H1 (cell line): ENCODE measurements around the gene ARGLU1. TPM values are rescaled to one million over a fixed set of nuclear protein-coding genes. Genes with fewer than 3 reads are reported as not detected.

Experiments
- FOSL1 ChIP-seq: IDR thresholded peaks from 2 replicates; pipeline ENCODE4 v1.6.1; 2011; ENCODE audit warnings: mild to moderate bottlenecking, low read depth, low read length, moderate library complexity; ENCODE audit not compliant: insufficient read depth
- GABPA ChIP-seq: IDR thresholded peaks from 2 replicates; pipeline ENCODE4 v1.6.1; 2011; ENCODE audit warnings: mild to moderate bottlenecking, low read length, moderate library complexity, borderline replicate concordance; ENCODE audit not compliant: insufficient read depth
- KDM4A ChIP-seq: IDR thresholded peaks from one replicate; pipeline ENCODE4 v1.7.1; 2012; ENCODE audit warnings: low read depth, mild to moderate bottlenecking, moderate library complexity, low read length, inconsistent platforms; ENCODE audit not compliant: severe bottlenecking
- TAF7 ChIP-seq: optimal IDR thresholded peaks from 2 replicates; pipeline ENCODE3; 2011; ENCODE audit warnings: low read depth, mild to moderate bottlenecking, inconsistent platforms, low read length, moderate library complexity, borderline replicate concordance
- polyA plus RNA-seq, 7 experiments: library from polyadenylated mRNA; depleted of rRNA in 3 of 7; stranded (reverse) in 5 of 7; unstranded in 2 of 7; fragments of >200 nt in 5 of 7; fragments of 200-250 nt in 2 of 7; gene quantifications; 1 replicate in 5 of 7; 2 replicates in 1 of 7; 4 replicates in 1 of 7; pipeline versions ENCODE4 v1.2.1 to v1.2.3, GENCODE V29; 2011 to 2013; ENCODE audit warnings: missing spikeins in 2 of 7, mixed read lengths in 2 of 7
- total RNA-seq: library from RNA; stranded (reverse); fragmentation: NEBNext Ultra II Directional; extraction: Animal tissue kit (Norgen Biotek cat#: 25700); gene quantifications from 2 replicates; pipeline ENCODE4 v1.2.1, GENCODE V29; 2021
- TF ChIP-seq, protein P1 (sequence below): IDR thresholded peaks from 2 replicates; pipeline ENCODE4 v1.6.1; 2012; ENCODE audit warnings: inconsistent platforms

ARGLU1 gene
- total and polyA plus RNA-seq, 2 of the 8 experiments (the other 6 are each of a cell fraction or from before 2014, with no cell fraction given): 47.8 to 84.9 TPM

DNA sequence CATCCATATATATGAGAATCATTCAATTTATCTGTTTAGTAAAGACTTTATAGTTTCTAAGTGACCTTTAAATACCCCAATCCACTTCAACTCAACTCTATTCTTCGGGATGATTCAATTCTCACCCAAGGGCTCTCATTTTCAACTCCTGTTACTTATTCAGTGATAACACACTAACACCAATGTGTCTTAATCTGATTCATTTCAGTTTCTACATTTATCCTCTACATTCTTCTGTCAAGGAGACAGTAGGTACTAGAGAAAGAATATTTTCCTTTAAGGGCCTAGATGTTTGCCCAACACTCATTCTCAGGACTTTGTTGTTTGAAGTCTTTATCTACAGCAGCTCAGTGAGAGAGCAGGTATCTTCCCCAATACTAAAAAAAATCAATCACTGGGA lies 7.1 kb downstream of the ARGLU1 start (continued):
- TF ChIP-seq GABPA: no peak
- TF ChIP-seq FOSL1: no peak
- no peak for TF ChIP-seq TAF7
- no peak for TF ChIP-seq KDM4A
- TF ChIP-seq, protein P1, sequence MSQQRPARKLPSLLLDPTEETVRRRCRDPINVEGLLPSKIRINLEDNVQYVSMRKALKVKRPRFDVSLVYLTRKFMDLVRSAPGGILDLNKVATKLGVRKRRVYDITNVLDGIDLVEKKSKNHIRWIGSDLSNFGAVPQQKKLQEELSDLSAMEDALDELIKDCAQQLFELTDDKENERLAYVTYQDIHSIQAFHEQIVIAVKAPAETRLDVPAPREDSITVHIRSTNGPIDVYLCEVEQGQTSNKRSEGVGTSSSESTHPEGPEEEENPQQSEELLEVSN: no peak
